Activated CD8-positive, alpha-beta memory T cell treated with anti-CD3 and anti-CD28 coated beads for 4 hours (primary cell): Measurements from ENCODE around the gene SFI1.
A peak's percentile ranks its signal among the peaks of the same experiment; 100 is the strongest.

Experiments
- DNase-seq, 2 donors: peaks; one replicate each; pipeline ENCODE4 v3.0.0-alpha.2; 2020; ENCODE audit warnings: low read depth in 2 of 2

The SFI1 gene

GRCh38 chr22:31616315-31616980 is 120.1 kb downstream of the SFI1 start:
- no peak for DNase-seq

GRCh38 chr22:31618057-31618456 is 121.7 kb downstream of the SFI1 start:
- no peak for DNase-seq

- no peak for DNase-seq
Measured at GRCh38 chr22:31618471-31619176, 122.3 kb downstream of the SFI1 start.

GRCh38 chr22:31619611-31620300 is 123.4 kb downstream of the SFI1 start:
- no peak for DNase-seq

- DNase-seq = no peak
Measured at GRCh38 chr22:31620756-31621480, 124.6 kb downstream of the SFI1 start.

GRCh38 chr22:31621507-31622124 is 125.3 kb downstream of the SFI1 start:
- DNase-seq = no peak

- no peak for DNase-seq
Measured at GRCh38 chr22:31622980-31623379, 126.6 kb downstream of the SFI1 start.

GRCh38 chr22:31623592-31624304 is 127.4 kb downstream of the SFI1 start:
- no peak for DNase-seq

GRCh38 chr22:31625257-31625640 is 128.9 kb downstream of the SFI1 start:
- DNase-seq = no peak

GRCh38 chr22:31625661-31626426 is 129.5 kb downstream of the SFI1 start:
- DNase-seq = no peak

- no peak for DNase-seq
Measured at GRCh38 chr22:31626427-31627150, 130.3 kb downstream of the SFI1 start.

- no peak for DNase-seq
Measured at GRCh38 chr22:31627223-31627731, 130.9 kb downstream of the SFI1 start.

GRCh38 chr22:31628362-31628761 is 132.0 kb downstream of the SFI1 start:
- no peak for DNase-seq

GRCh38 chr22:31628969-31629708 is 132.8 kb downstream of the SFI1 start:
- DNase-seq = no peak

- DNase-seq = no peak
Measured at GRCh38 chr22:31629741-31630184, 133.4 kb downstream of the SFI1 start.

- DNase-seq = peak; percentile 69 to 82
Measured at GRCh38 chr22:31630331-31631329, 134.3 kb downstream of the SFI1 start.

GRCh38 chr22:31631436-31631835 is 135.1 kb downstream of the SFI1 start:
- DNase-seq = no peak
